GM18858 (cell line): ENCODE results near the gene TACSTD2.
"Not testable (repeated sequence)": the region's sequence is repeated elsewhere in the genome, so short reads cannot be mapped to it uniquely, and the experiment has no call there.

ENCODE experiments used
- ATAC-seq: cut with Tn5 transposase; IDR thresholded peaks from one replicate; pipeline ENCODE4 v1.9.1; 2021; ENCODE audit not compliant: unreplicated experiment

The TACSTD2 gene

GRCh38 chr1:58588396-58588795, 11.3 kb upstream of the TACSTD2 start:
- ATAC-seq, result no peak

- ATAC-seq, result no peak
Observed at GRCh38 chr1:58587667-58588066, 10.6 kb upstream of the TACSTD2 start.

GRCh38 chr1:58586271-58586670, 9.2 kb upstream of the TACSTD2 start:
- ATAC-seq, result no peak

- ATAC-seq, result no peak
Observed at GRCh38 chr1:58585581-58586151, 8.6 kb upstream of the TACSTD2 start.

GRCh38 chr1:58585166-58585565, 8.1 kb upstream of the TACSTD2 start:
- ATAC-seq, result no peak

GRCh38 chr1:58584082-58584895, 7.2 kb upstream of the TACSTD2 start:
- no peak for ATAC-seq

- ATAC-seq, result no peak
Observed at GRCh38 chr1:58583496-58583895, 6.4 kb upstream of the TACSTD2 start.

- ATAC-seq, result not testable (repeated sequence)
Observed at GRCh38 chr1:58582143-58582542, 5.1 kb upstream of the TACSTD2 start.

GRCh38 chr1:58581641-58582040, 4.6 kb upstream of the TACSTD2 start:
- no peak for ATAC-seq

- no peak for ATAC-seq
Observed at GRCh38 chr1:58580186-58580585, 3.1 kb upstream of the TACSTD2 start.

GRCh38 chr1:58577654-58578030, 590 bp upstream of the TACSTD2 start:
- ATAC-seq, result no peak

GRCh38 chr1:58576325-58576726, 726 bp downstream of the TACSTD2 start:
- no peak for ATAC-seq

GRCh38 chr1:58575551-58576324, 1.3 kb downstream of the TACSTD2 start:
- no peak for ATAC-seq

- no peak for ATAC-seq
Observed at GRCh38 chr1:58574816-58575215, 2.2 kb downstream of the TACSTD2 start.

GRCh38 chr1:58573705-58574591, 3.1 kb downstream of the TACSTD2 start:
- ATAC-seq, result peak; percentile 95

- ATAC-seq, result no peak
Observed at GRCh38 chr1:58573138-58573537, 3.9 kb downstream of the TACSTD2 start.

GRCh38 chr1:58572690-58573089, 4.4 kb downstream of the TACSTD2 start:
- no peak for ATAC-seq

GRCh38 chr1:58571616-58572015, 5.4 kb downstream of the TACSTD2 start:
- ATAC-seq, result no peak

- ATAC-seq, result no peak
Observed at GRCh38 chr1:58570817-58571216, 6.2 kb downstream of the TACSTD2 start.

GRCh38 chr1:58570094-58570493, 7.0 kb downstream of the TACSTD2 start:
- no peak for ATAC-seq

- no peak for ATAC-seq
Observed at GRCh38 chr1:58568911-58569310, 8.1 kb downstream of the TACSTD2 start.
